Spinal cord (tissue), 10 donors: ENCODE results near the gene SEL1L3. TPM values are rescaled to one million over a fixed set of nuclear protein-coding genes. Genes with fewer than 3 reads are reported as not detected.

ENCODE experiments used
- DNase-seq, 6 donors: peaks; one replicate each; pipeline versions ENCODE4 v3.0.0 to v3.0.0-alpha.2; 2013 to 2015; ENCODE audit warnings: low spot score in 6 of 6, low read depth in 4 of 6
- H3K27ac ChIP-seq: one replicate; pipeline ENCODE4 v1.5.1; 2013; ENCODE audit warnings: low read depth, low read length, control low read depth
- H3K27me3 ChIP-seq: one replicate; pipeline ENCODE4 v1.6.1; 2013; ENCODE audit warnings: low read length; ENCODE audit not compliant: control insufficient read depth, insufficient read depth
- H3K36me3 ChIP-seq: one replicate; pipeline ENCODE4 v1.6.1; 2013; ENCODE audit warnings: low read length; ENCODE audit not compliant: control insufficient read depth, insufficient read depth
- H3K4me1 ChIP-seq: one replicate; pipeline ENCODE4 v1.6.1; 2013; ENCODE audit warnings: low read length; ENCODE audit not compliant: control insufficient read depth, insufficient read depth
- H3K4me3 ChIP-seq: one replicate; pipeline ENCODE4 v1.5.1; 2013; ENCODE audit warnings: low read depth, low read length, control low read depth
- H3K9me3 ChIP-seq: one replicate; pipeline ENCODE4 v1.6.1; 2013; ENCODE audit warnings: low read length; ENCODE audit not compliant: control insufficient read depth, insufficient read depth
- WGBS: methylation state at CpG from one replicate; pipeline ENCODE4 v1.1.5; 2013; ENCODE audit warnings: missing lambda C conversion rate; ENCODE audit not compliant: insufficient coverage; 5-methylcytosine and 5-hydroxymethylcytosine counted together
- polyA plus RNA-seq, 2 donors: library from polyadenylated mRNA; unstranded; fragments of 120-200 nt; gene quantifications; one replicate each; pipeline ENCODE4 v1.2.1, GENCODE V29; 2013; ENCODE audit not compliant: insufficient read length in 2 of 2
- total RNA-seq, 2 donors: library from RNA; depleted of rRNA in 1 of 2; stranded (reverse); fragments of 120-200 nt in 1 of 2; fragments of >200 nt in 1 of 2; gene quantifications; one replicate each; pipeline versions ENCODE4 v1.2.3 to v1.2.4, GENCODE V29; 2013 to 2014
- donor health status: healthy.

The SEL1L3 gene
- total and polyA plus RNA-seq, 4 donors: 19.2 to 27.5 (median 22.6) TPM

DNA sequence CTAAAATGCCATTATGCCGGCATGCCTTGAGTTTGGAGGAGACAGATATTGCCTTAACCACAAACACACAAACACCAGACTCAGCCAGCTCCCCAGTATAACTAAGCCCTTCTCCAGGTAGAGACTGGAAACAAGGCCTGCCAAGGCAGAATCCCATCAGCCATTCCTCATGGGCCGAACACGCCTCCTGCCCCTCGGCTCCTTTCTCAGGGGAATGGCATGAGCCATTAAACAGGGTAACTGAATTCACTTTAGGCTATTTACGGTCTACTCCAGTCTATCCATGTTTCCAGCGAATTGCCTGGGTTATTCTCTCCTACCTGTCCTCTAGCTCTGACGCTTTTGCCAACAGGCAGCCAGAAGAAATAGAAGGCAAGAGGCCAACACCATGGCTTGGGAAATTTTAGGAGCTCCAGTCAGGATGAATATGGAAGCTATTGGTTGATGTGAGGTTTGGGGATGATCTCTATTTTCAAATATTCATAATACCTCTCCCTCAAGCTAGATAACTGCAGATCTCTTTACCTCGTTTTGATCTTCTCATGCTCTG lies 4.9 kb downstream of the SEL1L3 start:
- Histone ChIP-seq H3K27ac (no peak overlapping the region), H3K4me1 (peaks cover 2% of the 10 kb centered on the region), H3K36me3 (no peaks in the 10 kb centered on the region), H3K27me3 (peaks cover 4% of the 10 kb centered on the region), H3K4me3 (no peak overlapping the region), H3K9me3 (no peaks in the 10 kb centered on the region)
- no peak for DNase-seq
- 98% methylated on average over 5 of the region's 8 CpGs for WGBS

DNA sequence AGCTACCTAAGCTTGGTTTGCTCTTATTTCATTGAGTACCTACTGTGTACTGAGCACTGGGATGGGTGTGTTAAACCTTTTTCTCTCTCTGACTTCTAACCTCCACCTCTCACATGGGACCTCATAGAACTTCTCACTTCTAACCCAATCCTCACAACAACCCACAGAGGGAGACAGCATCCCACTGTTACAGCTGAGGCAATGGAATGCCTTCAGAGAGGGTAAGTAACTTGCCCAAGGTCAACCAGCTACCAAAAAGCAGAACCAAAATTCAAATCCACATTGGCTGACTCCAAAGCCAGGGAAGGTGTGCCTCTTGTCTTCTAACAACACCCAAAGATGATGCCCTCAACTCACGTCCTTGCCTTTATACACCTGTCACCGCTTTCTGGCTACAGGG lies 5.4 kb downstream of the SEL1L3 start:
- H3K9me3 ChIP-seq: no peaks in the 10 kb centered on the region
- H3K27ac ChIP-seq: no peak overlapping the region
- no peak overlapping the region for H3K4me3 ChIP-seq
- WGBS: 100% methylated on average over 1 of the region's 2 CpGs
- H3K27me3 ChIP-seq: peaks cover 4% of the 10 kb centered on the region
- H3K36me3 ChIP-seq: no peaks in the 10 kb centered on the region
- no peak for DNase-seq
- H3K4me1 ChIP-seq: peaks cover 2% of the 10 kb centered on the region

GRCh38 chr4:25856756-25857155 lies 6.0 kb downstream of the SEL1L3 start:
- WGBS: no CpG with 5 or more reads among the region's 1 CpG
- H3K4me1 ChIP-seq: no peaks in the 10 kb centered on the region
- no peak overlapping the region for H3K4me3 ChIP-seq

DNA sequence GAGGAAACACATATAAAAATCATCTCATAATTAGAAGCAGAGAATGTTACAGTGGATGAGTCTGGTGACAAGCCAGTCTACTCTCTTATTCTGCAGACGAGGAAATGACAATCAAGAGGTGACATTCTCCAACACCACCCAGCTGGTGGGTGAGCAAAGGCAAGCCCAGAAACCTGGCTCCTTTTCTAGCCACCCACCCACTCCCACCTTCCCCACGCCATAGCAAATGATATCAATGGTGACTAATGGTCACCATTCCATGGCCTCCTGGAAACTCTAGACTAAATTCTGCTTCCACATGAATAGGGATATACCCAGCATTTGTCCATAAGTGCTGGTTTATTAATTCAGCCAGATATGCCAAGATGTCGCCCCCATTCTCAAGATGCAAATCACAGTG lies 10.7 kb downstream of the SEL1L3 start:
- Histone ChIP-seq H3K36me3 (no peaks in the 10 kb centered on the region), H3K4me1 (no peaks in the 10 kb centered on the region), H3K27me3 (no peaks in the 10 kb centered on the region), H3K9me3 (no peaks in the 10 kb centered on the region), H3K27ac (no peak overlapping the region), H3K4me3 (no peak overlapping the region)
- WGBS: 90% methylated on average over 2 of the region's 3 CpGs
- no peak for DNase-seq

More at GRCh38 chr4:25856756-25857155, 6.0 kb downstream of the SEL1L3 start:
- peaks cover 4% of the 10 kb centered on the region for H3K27me3 ChIP-seq
- H3K9me3 ChIP-seq: no peaks in the 10 kb centered on the region
- DNase-seq: no peak
- no peak overlapping the region for H3K27ac ChIP-seq
- no peaks in the 10 kb centered on the region for H3K36me3 ChIP-seq

DNA sequence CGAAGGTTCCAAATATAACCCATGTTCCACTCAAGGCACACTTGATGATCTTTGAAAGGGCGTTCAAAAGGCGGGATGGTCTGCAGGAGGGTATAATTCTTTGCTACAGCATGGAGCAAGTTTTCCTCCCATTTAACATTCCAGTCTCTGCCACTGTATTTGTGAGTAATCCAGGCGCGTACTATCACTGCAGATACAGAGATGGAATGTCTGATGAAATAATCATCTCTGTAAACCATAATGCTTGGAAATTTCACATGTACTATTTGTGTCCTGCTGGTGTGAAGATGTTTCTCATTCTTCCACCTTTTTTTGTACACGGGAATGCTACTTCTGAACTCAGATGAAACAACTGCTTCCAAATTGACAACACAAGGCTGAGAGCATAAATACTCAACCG lies 15.5 kb downstream of the SEL1L3 start:
- no peaks in the 10 kb centered on the region for H3K9me3 ChIP-seq
- no CpG with 5 or more reads among the region's 7 CpGs for WGBS
- no peak for DNase-seq
- no peak overlapping the region for H3K27ac ChIP-seq
- no peaks in the 10 kb centered on the region for H3K4me1 ChIP-seq
- H3K36me3 ChIP-seq: peaks cover 11% of the 10 kb centered on the region
- no peaks in the 10 kb centered on the region for H3K27me3 ChIP-seq
- H3K4me3 ChIP-seq: no peak overlapping the region

DNA sequence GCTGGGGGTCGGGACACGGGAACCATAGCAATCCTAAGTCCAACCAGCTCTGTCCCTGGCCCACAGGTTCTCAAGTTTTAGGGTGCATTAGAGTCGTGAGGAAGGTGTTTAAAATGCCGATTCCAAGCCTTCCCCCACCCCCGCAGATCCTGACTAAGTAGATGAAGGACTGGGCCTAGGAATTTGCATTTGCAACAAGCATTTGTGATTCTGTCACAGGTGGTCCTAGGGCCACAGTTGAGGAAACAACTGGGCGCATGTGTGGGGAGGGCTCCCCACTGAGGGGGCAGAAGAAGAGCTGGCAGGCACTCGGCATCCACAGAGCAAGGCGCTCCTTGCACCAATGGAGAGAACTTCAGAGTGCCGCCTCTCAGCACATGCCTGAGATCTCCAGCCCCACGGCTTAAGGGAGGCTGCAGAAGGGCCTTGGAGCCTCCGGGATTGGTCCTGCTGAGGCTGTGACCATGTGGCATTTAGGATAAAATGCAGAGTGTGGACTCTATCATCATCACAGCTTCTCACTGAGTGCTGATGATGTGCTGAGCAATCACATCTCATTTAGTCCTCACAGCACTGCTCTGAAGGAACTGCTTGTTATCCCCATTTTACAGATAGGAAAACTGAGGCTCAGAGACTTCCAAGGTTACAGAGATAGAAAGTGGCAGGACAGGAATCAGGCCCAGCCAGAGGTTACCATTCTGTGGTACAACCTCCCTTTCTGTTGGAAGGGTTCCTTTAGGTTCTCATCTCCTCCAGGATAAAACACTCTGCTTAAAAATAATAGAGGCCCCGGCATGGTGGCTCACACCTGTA lies 16.7 kb downstream of the SEL1L3 start:
- no peak for DNase-seq
- Histone ChIP-seq H3K4me3 (no peak overlapping the region), H3K36me3 (peaks cover 11% of the 10 kb centered on the region), H3K9me3 (no peaks in the 10 kb centered on the region), H3K27me3 (no peaks in the 10 kb centered on the region), H3K4me1 (no peaks in the 10 kb centered on the region), H3K27ac (no peak overlapping the region)
- 91% methylated on average over 6 of the region's 12 CpGs for WGBS

GRCh38 chr4:25844961-25845712 lies 17.7 kb downstream of the SEL1L3 start:
- Histone ChIP-seq H3K27me3 (no peaks in the 10 kb centered on the region), H3K36me3 (peaks cover 11% of the 10 kb centered on the region), H3K27ac (no peak overlapping the region), H3K4me3 (no peak overlapping the region), H3K4me1 (no peaks in the 10 kb centered on the region), H3K9me3 (no peaks in the 10 kb centered on the region)
- DNase-seq: no peak
- 100% methylated on average over 2 of the region's 4 CpGs for WGBS

DNA sequence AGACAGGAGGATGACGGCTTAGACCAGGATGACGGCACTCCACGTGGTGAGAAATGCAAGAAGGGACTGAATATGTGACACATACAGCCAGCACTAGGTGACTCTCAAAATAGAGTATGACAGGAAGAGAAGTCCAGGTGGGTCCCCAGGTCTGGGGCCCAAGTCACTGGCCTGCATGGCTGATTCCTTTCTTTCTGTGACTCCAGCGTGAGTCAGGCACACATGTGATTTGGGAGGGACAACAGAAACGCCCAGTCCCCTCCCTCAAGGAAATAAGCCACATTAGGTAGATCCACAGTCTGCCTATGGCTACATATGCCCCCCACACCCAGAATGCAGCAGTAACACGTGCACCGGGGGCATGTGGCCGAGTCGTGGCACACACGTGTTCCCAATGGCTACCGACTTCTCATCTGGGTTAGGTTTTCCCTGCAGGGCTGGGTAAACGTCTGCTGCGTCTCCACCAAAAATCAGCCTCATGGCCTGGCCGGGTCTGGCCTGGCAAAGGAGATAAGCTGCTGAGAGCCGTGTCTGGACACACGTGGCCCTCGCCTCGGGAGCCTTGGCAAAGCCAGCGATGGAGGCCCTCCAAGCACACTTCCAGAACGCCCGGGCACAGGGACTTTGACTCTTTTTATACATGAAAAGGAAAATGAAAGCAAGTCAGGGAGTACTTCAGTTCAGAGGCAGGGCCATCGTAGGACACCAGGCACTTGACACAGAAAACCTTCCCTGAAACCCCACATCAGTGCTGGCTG lies 19.3 kb downstream of the SEL1L3 start:
- Histone ChIP-seq H3K4me1 (no peaks in the 10 kb centered on the region), H3K36me3 (peaks cover 11% of the 10 kb centered on the region), H3K27me3 (no peaks in the 10 kb centered on the region), H3K27ac (no peak overlapping the region), H3K9me3 (no peaks in the 10 kb centered on the region), H3K4me3 (no peak overlapping the region)
- no peak for DNase-seq
- WGBS: 89% methylated on average over 20 of the region's 22 CpGs

DNA sequence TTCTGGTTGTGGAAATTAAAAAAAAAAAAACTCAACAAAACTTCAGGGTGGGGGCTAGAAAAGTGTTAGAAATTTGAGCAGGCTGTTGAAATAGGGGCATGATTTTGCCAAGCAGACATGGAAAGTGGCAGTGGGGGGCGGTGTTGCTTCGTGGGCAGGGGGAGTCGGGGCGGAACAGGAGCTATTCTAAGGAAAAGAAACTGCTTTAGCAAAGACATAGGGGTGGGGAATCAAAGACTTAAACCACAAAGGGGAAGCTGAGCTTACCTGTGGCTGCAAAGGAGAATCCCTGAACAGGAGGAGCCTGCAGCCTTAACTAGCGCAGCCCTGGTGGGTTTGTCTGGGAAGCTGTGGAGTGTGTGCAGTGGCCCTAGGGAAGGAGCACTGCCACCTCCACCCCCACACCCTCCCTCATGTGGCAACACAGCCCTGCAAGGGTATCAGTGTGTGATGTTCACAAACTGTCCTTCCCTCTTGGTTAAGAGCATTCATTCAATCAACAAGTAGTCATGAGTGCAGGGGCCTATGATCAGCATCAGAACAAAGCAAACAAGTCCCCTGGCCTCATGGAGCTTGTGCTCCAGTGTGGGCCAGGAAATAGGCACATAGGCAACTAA lies 20.5 kb downstream of the SEL1L3 start:
- no peak overlapping the region for H3K27ac ChIP-seq
- 61% methylated on average over 4 of the region's 5 CpGs for WGBS
- DNase-seq: no peak
- peaks cover 11% of the 10 kb centered on the region for H3K36me3 ChIP-seq
- no peaks in the 10 kb centered on the region for H3K9me3 ChIP-seq
- H3K4me3 ChIP-seq: no peak overlapping the region
- no peaks in the 10 kb centered on the region for H3K4me1 ChIP-seq
- no peaks in the 10 kb centered on the region for H3K27me3 ChIP-seq
